ENCODE data around the gene PEX16.

PEX16 gene

DNA sequence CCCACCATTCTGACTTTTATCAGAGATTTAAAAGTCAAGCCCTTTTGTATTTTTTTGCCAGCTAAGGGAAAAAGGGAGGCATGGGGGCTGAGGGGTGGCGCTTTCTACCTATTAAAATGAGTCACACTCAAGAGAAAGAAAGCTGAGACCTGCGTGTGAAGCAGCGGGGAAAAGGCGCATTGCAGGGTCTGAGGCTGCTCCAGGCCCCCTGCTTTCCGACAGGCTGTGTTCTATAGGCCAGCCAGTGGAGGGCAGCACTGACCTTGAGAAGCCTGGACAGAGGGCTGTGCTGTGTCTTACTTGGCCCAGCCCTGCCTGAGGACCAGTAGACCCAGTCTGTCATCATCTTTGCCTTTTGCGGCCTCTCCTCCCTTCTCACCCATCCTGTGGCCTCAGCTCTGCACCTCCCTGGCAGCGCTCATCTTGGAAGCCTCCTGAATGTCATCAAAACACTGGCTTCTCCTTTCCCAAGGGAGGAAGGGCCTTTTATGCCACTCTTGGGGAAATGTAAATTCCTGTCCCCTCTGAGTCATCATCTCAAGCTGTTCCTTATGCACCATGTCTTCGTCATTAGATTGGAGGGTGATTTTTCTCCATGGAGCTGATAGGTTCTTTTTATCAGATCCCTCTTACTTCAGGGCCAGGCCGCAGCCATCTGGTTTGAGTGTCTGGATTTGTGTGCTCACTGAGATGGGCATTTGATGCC, 44.9 kb downstream of the PEX16 start:
- DNase-seq: peak; percentile 50

DNA sequence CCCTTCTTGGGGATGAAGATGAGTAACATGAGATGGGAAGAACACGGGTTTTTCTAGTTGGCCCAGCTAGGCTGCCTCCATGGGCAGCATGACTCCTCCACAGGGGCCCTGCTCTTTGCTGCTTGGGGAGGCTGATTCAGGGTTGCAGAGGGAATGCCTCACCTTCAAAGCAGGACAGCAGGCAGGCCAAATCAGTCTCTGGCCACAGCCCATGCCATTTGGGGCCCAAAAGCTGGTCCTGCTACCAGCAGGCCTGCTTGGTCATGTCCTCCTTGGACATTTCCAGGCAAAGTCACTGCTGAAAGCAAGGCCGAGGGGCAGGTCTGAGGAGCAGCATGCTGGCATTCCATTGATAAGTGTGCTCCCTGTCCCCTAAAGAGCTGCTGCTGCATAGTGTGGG, 46.0 kb downstream of the PEX16 start:
- no peak for DNase-seq

DNA sequence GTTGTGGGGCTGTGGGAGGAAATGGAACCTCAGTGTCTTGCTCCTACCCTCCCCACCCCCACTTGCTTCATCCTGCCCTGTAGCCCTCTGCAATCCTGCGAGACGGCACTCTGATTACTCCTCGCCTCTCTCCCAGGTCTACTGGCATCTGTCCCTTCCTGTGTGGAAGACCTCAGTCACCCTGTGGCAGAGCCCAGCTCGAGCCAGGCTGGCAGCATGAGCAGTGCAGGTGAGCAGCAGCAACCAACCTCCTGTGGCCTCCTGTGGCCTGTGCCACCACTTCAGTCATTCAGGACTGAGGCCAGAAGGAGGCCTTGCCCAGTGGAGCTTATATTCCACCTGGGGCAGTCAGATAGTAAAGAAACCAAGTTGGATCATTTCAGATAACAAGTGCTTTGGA, 47.0 kb downstream of the PEX16 start:
- no peak for DNase-seq

GRCh38 chr11:45869551-45869950, 48.1 kb downstream of the PEX16 start:
- no peak for DNase-seq

- DNase-seq: no peak
Observed at GRCh38 chr11:45864041-45864440, 53.6 kb downstream of the PEX16 start.

GRCh38 chr11:45860764-45861510, 56.7 kb downstream of the PEX16 start:
- DNase-seq: no peak

DNA sequence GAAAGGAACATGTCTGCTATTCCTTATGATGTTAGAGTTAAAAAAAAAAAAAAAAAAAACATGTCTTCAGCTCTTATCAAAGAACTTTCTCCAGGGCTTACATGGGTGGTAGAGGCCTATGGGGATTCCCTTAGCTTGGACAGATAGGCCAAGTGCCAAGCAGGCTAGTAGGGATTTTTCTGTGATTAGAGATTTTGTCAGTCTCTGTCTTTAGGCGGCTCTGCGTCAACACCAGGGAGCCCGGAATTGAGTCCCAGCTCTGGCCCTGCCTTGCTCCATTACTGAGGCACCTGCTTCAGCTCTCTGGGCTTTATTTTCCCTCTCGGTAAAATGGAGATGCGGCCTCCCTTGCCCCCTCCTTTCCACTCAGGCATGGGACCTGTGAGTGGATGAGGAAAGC, 57.3 kb downstream of the PEX16 start:
- DNase-seq: no peak

Measured in stimulated activated CD8-positive, alpha-beta memory T cell treated with anti-CD3 and anti-CD28 coated beads, Interleukin-4, amount 100 ng/mL, for 48 hours (primary cell).